ENCODE results near the gene PDE2A.
"Not testable (repeated sequence)": the region's sequence is repeated elsewhere in the genome, so short reads cannot be mapped to it uniquely, and the experiment has no call there.

DNA sequence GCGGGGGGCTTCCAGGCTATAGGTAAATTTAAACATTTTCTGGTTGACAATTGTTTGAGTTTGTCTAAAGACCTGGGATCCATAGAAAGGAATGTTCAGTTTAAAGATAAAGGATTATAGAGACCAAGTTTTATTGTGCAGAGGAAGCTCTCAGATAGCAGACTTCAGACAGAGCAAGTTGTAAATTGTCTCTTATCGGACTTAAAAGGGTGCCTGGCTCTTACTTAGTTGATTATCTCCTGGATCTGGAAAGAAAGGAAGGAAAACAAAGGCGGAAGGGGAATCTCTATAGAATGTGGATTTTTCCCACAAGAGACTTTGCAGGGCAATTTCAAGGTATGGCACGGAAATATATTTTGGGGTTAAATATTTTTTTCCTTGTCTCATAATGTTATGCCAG, 101.7 kb downstream of the PDE2A start:
- peak; percentile 37; the same call in 1 of the 2 replicates for TF ChIP-seq GATA2 (IDR thresholded peaks at IDR 0.05; ENCODE audit: low read depth, low read length)
- not testable (repeated sequence) for TF ChIP-seq GATA3 (IDR thresholded peaks at IDR 0.05; ENCODE audit: low read depth, low read length)
